Measurements from ENCODE around the gene TEC.
"Not testable (repeated sequence)": the region's sequence is repeated elsewhere in the genome, so short reads cannot be mapped to it uniquely, and the experiment has no call there.

TEC gene

GRCh38 chr4:48193921-48194468 lies 75.6 kb downstream of the TEC start:
- DNase-seq, result no peak

GRCh38 chr4:48193096-48193836 lies 76.4 kb downstream of the TEC start:
- no peak for DNase-seq

- DNase-seq, result no peak
These were observed 77.9 kb downstream of the TEC start for GRCh38 chr4:48191758-48192157.

GRCh38 chr4:48190839-48191238 lies 78.8 kb downstream of the TEC start:
- no peak for DNase-seq

- DNase-seq, result no peak
These were observed 79.9 kb downstream of the TEC start for GRCh38 chr4:48189731-48190130.

- no peak for DNase-seq
These were observed 81.2 kb downstream of the TEC start for GRCh38 chr4:48188390-48188789.

GRCh38 chr4:48187813-48188212 lies 81.8 kb downstream of the TEC start:
- no peak for DNase-seq

GRCh38 chr4:48187066-48187465 lies 82.6 kb downstream of the TEC start:
- not testable (repeated sequence) for DNase-seq

- DNase-seq, result not testable (repeated sequence)
These were observed 83.2 kb downstream of the TEC start for GRCh38 chr4:48186394-48186793.

GRCh38 chr4:48184882-48185281 lies 84.8 kb downstream of the TEC start:
- DNase-seq, result no peak

- no peak for DNase-seq
These were observed 89.4 kb downstream of the TEC start for GRCh38 chr4:48180234-48180633.

- no peak for DNase-seq
These were observed 90.7 kb downstream of the TEC start for GRCh38 chr4:48178931-48179330.

GRCh38 chr4:48175806-48176205 lies 93.8 kb downstream of the TEC start:
- no peak for DNase-seq

GRCh38 chr4:48175328-48175727 lies 94.3 kb downstream of the TEC start:
- no peak for DNase-seq

- no peak for DNase-seq
These were observed 96.3 kb downstream of the TEC start for GRCh38 chr4:48173056-48173991.

- DNase-seq, result no peak
These were observed 97.0 kb downstream of the TEC start for GRCh38 chr4:48172651-48173050.

- no peak for DNase-seq
These were observed 100.0 kb downstream of the TEC start for GRCh38 chr4:48169636-48170035.

GRCh38 chr4:48167538-48168263 lies 101.9 kb downstream of the TEC start:
- DNase-seq, result no peak

GRCh38 chr4:48164561-48164960 lies 105.1 kb downstream of the TEC start:
- DNase-seq, result not testable (repeated sequence)

GRCh38 chr4:48163746-48164145 lies 105.9 kb downstream of the TEC start:
- DNase-seq, result no peak

- no peak for DNase-seq
These were observed 107.5 kb downstream of the TEC start for GRCh38 chr4:48162162-48162561.

- DNase-seq, result no peak
These were observed 112.4 kb downstream of the TEC start for GRCh38 chr4:48157271-48157670.

GRCh38 chr4:48156423-48156822 lies 113.2 kb downstream of the TEC start:
- DNase-seq, result no peak

All from stimulated activated naive CD4-positive, alpha-beta T cell (primary cell).